NCI-H2196 (cell line): ENCODE results near the gene UGT2B17.

Experiments
- DNase-seq: peaks from one replicate; lab custom pipeline; 2025; ENCODE audit not compliant: unreplicated experiment; lab: John Stamatoyannopoulos, UW

Gene UGT2B17

GRCh38 chr4:68489338-68489737 is 86.8 kb downstream of the UGT2B17 start:
- no peak for DNase-seq
